GM23338 (cell line): ENCODE data around the gene DCN. TPM values are rescaled to one million over a fixed set of nuclear protein-coding genes. Genes with fewer than 3 reads are reported as not detected.

Experiments
- ATAC-seq: fragments of 200-7000 bp; cut with Tn5 transposase; 3 replicates; pipeline ENCODE4 v1.9.1; 2020
- DNase-seq: peaks from one replicate; pipeline ENCODE4 v3.0.0-alpha.2; 2015; ENCODE audit warnings: low spot score
- H2AFZ ChIP-seq: fragments of 200-600 bp; sonication (generic); 2 replicates; pipeline ENCODE4 v1.8.0; 2016; ENCODE audit warnings: antibody characterized with exemption, mild to moderate bottlenecking, moderate library complexity
- H3F3A ChIP-seq: fragments of 200-600 bp; sonication (generic); replicated peaks from 2 replicates; pipeline ENCODE4 v1.8.0; 2017; ENCODE audit warnings: antibody characterized with exemption, mixed run types, low read depth
- H3K27ac ChIP-seq: fragments of 200-600 bp; sonication (generic); 2 replicates; pipeline ENCODE4 v1.6.1; 2016; ENCODE audit warnings: low read depth
- H3K27me3 ChIP-seq: fragments of 200-600 bp; sonication (generic); 2 replicates; pipeline ENCODE4 v1.8.0; 2016; ENCODE audit warnings: mild to moderate bottlenecking, mixed run types, moderate library complexity; ENCODE audit not compliant: insufficient read depth
- H3K36me3 ChIP-seq: fragments of 200-600 bp; sonication (generic); 2 replicates; pipeline ENCODE4 v1.8.0; 2016; ENCODE audit warnings: mild to moderate bottlenecking; ENCODE audit not compliant: insufficient read depth
- H3K4me1 ChIP-seq: fragments of 200-600 bp; sonication (generic); 2 replicates; pipeline ENCODE4 v1.8.0; 2016; ENCODE audit warnings: mild to moderate bottlenecking, moderate library complexity; ENCODE audit not compliant: insufficient read depth
- H3K4me2 ChIP-seq: fragments of 200-600 bp; sonication (generic); 2 replicates; pipeline ENCODE4 v1.7.1; 2017; ENCODE audit warnings: mixed run types
- H3K4me3 ChIP-seq: fragments of 200-600 bp; sonication (generic); 2 replicates; pipeline ENCODE4 v1.6.1; 2016; ENCODE audit warnings: mixed run types
- H3K79me2 ChIP-seq: fragments of 200-600 bp; sonication (generic); replicated peaks from 2 replicates; pipeline ENCODE4 v1.8.0; 2017; ENCODE audit warnings: mild to moderate bottlenecking; ENCODE audit not compliant: insufficient read depth
- H3K9me2 ChIP-seq: fragments of 200-600 bp; sonication (generic); 2 replicates; pipeline ENCODE4 v1.8.0; 2017; ENCODE audit not compliant: insufficient read depth
- H4K20me1 ChIP-seq: fragments of 200-600 bp; sonication (generic); replicated peaks from 2 replicates; pipeline ENCODE4 v1.8.0; 2017; ENCODE audit warnings: mild to moderate bottlenecking; ENCODE audit not compliant: insufficient read depth
- H3K27ac Mint-ChIP-seq: 2 replicates; pipeline ENCODE4 v1.8.0; 2020; ENCODE audit warnings: inconsistent platforms, mild to moderate bottlenecking, moderate library complexity, mixed read lengths
- H3K27me3 Mint-ChIP-seq: 3 replicates; pipeline ENCODE4 v1.8.0; 2022; ENCODE audit warnings: low read depth, mild to moderate bottlenecking, moderate library complexity, mixed read lengths, inconsistent platforms; ENCODE audit not compliant: insufficient read depth, poor library complexity
- H3K36me3 Mint-ChIP-seq: 3 replicates; pipeline ENCODE4 v1.8.0; 2021; ENCODE audit warnings: low read depth, mild to moderate bottlenecking, inconsistent platforms, moderate library complexity, mixed read lengths
- H3K4me1 Mint-ChIP-seq: 3 replicates; pipeline ENCODE4 v1.8.0; 2020; ENCODE audit warnings: mild to moderate bottlenecking, inconsistent platforms, mixed read lengths
- H3K4me3 Mint-ChIP-seq: 3 replicates; pipeline ENCODE4 v1.8.0; 2021; ENCODE audit warnings: moderate library complexity, mild to moderate bottlenecking, inconsistent platforms, mixed read lengths
- H3K9me3 Mint-ChIP-seq: 3 replicates; pipeline ENCODE4 v1.8.0; 2020; ENCODE audit warnings: moderate library complexity, mild to moderate bottlenecking, inconsistent platforms, mixed read lengths
- CREB1 ChIP-seq: fragments of 250-450 bp; sonication (Bioruptor Pico); IDR thresholded peaks from 2 replicates; pipeline ENCODE4 v1.5.0; 2020; ENCODE audit warnings: low read depth, mild to moderate bottlenecking, moderate library complexity
- ETS1 ChIP-seq: IDR thresholded peaks from 2 replicates; pipeline ENCODE4 v1.6.1; 2016; ENCODE audit warnings: antibody characterized with exemption
- EZH2 ChIP-seq: fragments of 200-600 bp; sonication (generic); IDR thresholded peaks from one replicate; pipeline ENCODE4 v1.8.0; 2017; ENCODE audit warnings: antibody characterized with exemption, mild to moderate bottlenecking, low read depth; ENCODE audit not compliant: unreplicated experiment
- EZH2phosphoT487 ChIP-seq: fragments of 200-600 bp; sonication (generic); IDR thresholded peaks from one replicate; pipeline ENCODE4 v1.8.1; 2018; ENCODE audit warnings: antibody characterized with exemption; ENCODE audit not compliant: unreplicated experiment
- JUNB ChIP-seq: IDR thresholded peaks from one replicate; pipeline ENCODE4 v1.6.1; 2016; ENCODE audit warnings: antibody characterized with exemption; ENCODE audit not compliant: unreplicated experiment
- NANOG ChIP-seq: IDR thresholded peaks from 2 replicates; pipeline ENCODE4 v1.6.1; 2016; ENCODE audit warnings: antibody characterized with exemption, borderline replicate concordance
- POLR2AphosphoS5 ChIP-seq: IDR thresholded peaks from 2 replicates; pipeline ENCODE4 v1.6.1; 2016; ENCODE audit warnings: antibody characterized with exemption, low read depth
- REST ChIP-seq: IDR thresholded peaks from one replicate; pipeline ENCODE4 v1.6.1; 2018; ENCODE audit warnings: antibody characterized with exemption; ENCODE audit not compliant: unreplicated experiment
- STAT1 ChIP-seq: IDR thresholded peaks from one replicate; pipeline ENCODE4 v1.6.1; 2016; ENCODE audit warnings: antibody characterized with exemption; ENCODE audit not compliant: unreplicated experiment
- ZNF114 ChIP-seq: fragments of 250-450 bp; sonication (Bioruptor Pico); IDR thresholded peaks from 2 replicates; pipeline ENCODE4 v1.5.0; 2020; ENCODE audit warnings: mild to moderate bottlenecking, moderate library complexity
- ZNF462 ChIP-seq: fragments of 250-450 bp; sonication (Bioruptor Pico); IDR thresholded peaks from 2 replicates; pipeline ENCODE4 v1.5.0; 2020; ENCODE audit warnings: mild to moderate bottlenecking, moderate library complexity
- polyA plus RNA-seq: library from polyadenylated mRNA; unstranded; fragments of >200 nt; fragmentation: Nextera tagmentation; extraction: Ambion mirVana; gene quantifications from 2 replicates; pipeline ENCODE4 v1.2.1, GENCODE V29; 2016
- total RNA-seq: library from RNA; depleted of rRNA; stranded (reverse); fragments of >200 nt; shearing (Covaris generic); gene quantifications from 2 replicates; pipeline ENCODE4 v1.2.3, GENCODE V29; 2014

The DCN gene
- total and polyA plus RNA-seq, 2 experiments from 2014 or later: not detected

- no peaks in the 10 kb centered on the region for H3K27me3 Mint-ChIP-seq
- no peak overlapping the region for H3K4me2 ChIP-seq
- no peak for DNase-seq
Measured at GRCh38 chr12:91099341-91099740, 83.3 kb downstream of the DCN start.

More at GRCh38 chr12:91099341-91099740, 83.3 kb downstream of the DCN start:
- no peaks in the 10 kb centered on the region for H3K36me3 Mint-ChIP-seq
- H3K4me3 ChIP-seq: no peak overlapping the region
- no peaks in the 10 kb centered on the region for H3K36me3 ChIP-seq
- no peaks in the 10 kb centered on the region for H3K9me3 Mint-ChIP-seq
- H2AFZ ChIP-seq: no peak overlapping the region
- H3K9me2 ChIP-seq: no peaks in the 10 kb centered on the region; the same call in 1 of the 2 replicates
- no peaks in the 10 kb centered on the region for H3K79me2 ChIP-seq
- ATAC-seq: no peak
- no peaks in the 10 kb centered on the region for H4K20me1 ChIP-seq
- H3K27ac Mint-ChIP-seq: no peak overlapping the region
- H3K4me1 ChIP-seq: 0 out of 2 replicates have a peak, but pooled peaks cover 2% of the 10 kb centered on the region
- TF ChIP-seq ZNF114 (CRISPR knock-in tag) (no peak), EZH2 (no peak), NANOG (no peak), CREB1 (CRISPR knock-in tag) (no peak), REST (no peak), STAT1 (no peak), ETS1 (no peak), JUNB (no peak), EZH2phosphoT487 (no peak), ZNF462 (CRISPR knock-in tag) (no peak), POLR2AphosphoS5 (no peak)
- no peaks in the 10 kb centered on the region for H3K27me3 ChIP-seq
- no peak overlapping the region for H3K27ac ChIP-seq
- H3K4me1 Mint-ChIP-seq: no peaks in the 10 kb centered on the region
- H3K4me3 Mint-ChIP-seq: no peak overlapping the region
- no peaks in the 10 kb centered on the region for H3F3A ChIP-seq
